GM19395 (cell line): ENCODE results near the gene IP6K2.
"Not testable (repeated sequence)": the region's sequence is repeated elsewhere in the genome, so short reads cannot be mapped to it uniquely, and the experiment has no call there.

Source experiments
- ATAC-seq: cut with Tn5 transposase; IDR thresholded peaks from one replicate; pipeline ENCODE4 v1.9.1; 2021; ENCODE audit warnings: mild to moderate bottlenecking, moderate library complexity; ENCODE audit not compliant: unreplicated experiment

IP6K2 gene

DNA sequence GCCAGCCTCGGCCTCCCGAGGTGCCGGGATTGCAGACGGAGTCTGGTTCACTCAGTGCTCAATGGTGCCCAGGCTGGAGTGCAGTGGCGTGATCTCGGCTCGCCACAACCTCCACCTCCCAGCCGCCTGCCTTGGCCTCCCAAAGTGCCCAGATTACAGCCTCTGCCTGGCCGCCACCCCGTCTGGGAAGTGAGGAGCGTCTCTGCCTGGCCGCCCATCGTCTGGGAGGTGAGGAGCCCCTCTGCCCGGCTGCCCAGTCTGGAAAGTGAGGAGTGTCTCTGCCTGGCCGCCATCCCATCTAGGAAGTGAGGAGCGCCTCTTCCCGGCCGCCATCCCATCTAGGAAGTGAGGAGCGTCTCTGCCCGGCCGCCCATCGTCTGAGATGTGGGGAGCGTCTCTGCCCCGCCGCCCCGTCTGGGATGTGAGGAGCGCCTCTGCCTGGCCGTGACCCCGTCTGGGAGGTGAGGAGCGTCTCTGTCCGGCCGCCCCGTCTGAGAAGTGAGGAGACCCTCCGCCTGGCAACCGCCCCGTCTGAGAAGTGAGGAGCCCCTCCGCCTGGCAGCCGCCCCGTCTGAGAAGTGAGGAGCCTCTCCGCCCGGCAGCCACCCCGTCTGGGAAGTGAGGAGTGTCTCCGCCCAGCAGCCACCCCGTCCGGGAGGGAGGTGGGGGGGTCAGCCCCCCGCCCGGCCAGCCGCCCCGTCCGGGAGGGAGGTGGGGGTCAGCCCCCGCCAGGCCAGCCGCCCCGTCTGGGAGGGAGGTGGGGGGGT lies 16.9 kb upstream of the IP6K2 start:
- not testable (repeated sequence) for ATAC-seq

GRCh38 chr3:48727511-48727910 lies 10.5 kb upstream of the IP6K2 start:
- no peak for ATAC-seq

DNA sequence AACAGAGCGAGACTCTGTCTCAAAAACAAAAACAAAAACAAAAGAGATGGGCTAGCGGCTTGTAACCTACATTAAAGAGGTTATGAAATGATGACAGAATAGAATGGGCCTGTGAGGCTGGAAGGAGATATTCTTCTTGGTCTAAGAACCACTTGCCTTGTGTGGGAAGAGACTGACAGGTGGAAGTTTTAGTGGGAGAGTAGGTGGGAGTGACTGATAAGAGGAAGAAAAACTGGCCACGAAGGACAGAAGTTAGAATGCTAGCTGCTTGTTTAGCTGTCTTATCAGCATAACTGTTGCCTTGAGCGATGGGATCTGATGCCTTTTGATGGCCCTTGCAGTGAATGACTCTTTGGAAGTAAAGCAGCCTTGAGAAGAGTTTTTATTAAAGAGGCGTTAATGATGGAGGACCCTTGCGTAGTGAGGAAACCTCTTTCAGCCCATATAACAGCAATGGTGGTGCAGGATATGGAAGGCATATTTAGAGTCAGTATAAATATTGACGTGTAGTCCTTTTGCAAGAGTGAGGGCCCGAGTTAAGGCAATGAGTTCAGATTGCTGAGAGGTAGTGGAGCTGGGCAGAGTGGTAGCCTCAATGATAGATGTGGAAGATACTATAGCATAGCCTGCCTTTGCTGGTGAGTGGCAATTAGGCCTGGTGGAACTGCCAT lies 8.3 kb upstream of the IP6K2 start:
- ATAC-seq = not testable (repeated sequence)

DNA sequence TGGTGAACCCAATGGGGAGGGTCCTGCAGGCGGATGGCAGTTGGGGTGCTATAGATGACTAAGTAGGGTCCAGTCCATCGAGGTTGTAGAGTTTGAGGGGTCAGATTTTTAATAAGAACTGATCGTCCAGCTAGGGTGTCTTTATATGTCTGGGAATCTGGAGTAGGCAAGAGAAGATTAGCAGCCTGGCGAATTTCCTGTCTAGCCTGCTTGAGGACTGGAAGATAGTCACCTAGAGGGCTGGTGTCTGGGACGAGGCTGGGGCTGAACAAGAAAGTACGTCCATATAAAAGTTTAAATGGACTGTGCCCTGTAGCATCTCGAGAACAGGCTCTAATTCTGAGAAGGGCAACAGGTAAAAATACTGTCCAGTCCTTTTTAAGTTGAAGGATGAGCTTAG lies 6.7 kb upstream of the IP6K2 start:
- no peak for ATAC-seq

DNA sequence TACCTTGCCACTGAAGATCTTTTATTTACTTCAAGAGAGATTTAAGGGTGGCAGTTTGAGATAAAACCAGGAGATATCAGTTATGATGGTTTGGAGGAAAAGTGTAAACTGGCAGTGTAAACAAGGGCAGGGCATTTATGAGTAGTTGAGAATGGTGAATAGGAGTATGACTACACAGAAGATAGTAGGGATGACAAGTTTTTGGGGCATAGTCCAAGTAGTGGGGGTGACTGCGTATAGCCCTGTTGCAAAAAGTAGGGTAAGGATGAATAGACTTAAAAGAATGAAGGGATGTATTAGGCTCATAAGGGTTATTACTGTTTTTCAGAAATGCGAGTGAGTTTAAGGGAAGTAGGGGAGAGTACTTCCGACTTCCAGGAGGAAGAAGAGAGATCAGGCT lies 6.3 kb upstream of the IP6K2 start:
- ATAC-seq = not testable (repeated sequence)

GRCh38 chr3:48716508-48716981 lies 476 bp downstream of the IP6K2 start:
- no peak for ATAC-seq

DNA sequence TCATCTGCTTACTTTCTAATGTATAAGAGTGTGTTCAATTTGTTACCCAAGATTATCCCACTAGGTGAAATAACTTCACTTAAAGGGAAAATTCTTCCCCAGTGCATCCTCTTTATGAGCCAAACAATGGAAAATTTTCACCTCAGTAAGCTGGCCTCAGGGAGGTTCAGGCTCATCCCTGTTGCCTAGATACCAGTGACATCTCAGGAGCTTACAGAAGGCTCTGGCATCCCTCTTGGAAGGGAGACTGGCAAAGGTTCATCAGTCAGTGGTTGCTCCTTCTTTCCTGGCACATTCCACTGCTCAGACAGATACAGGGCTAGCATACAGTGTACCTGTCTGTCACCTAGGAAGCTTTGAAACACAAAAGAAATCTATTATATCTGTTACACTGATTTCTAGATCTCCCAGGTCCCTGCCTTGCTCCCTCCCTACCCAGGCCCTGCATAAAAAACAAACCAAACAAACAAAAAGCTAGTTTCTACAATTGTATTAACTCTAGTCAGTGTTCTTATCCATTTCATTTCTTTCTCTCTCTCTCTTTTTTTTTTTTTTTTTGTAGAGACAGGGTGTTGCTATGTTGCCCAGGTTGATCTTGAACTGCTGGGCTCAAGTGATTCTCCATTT lies 1.7 kb downstream of the IP6K2 start:
- no peak for ATAC-seq

- ATAC-seq = no peak
These were observed 5.3 kb downstream of the IP6K2 start for GRCh38 chr3:48711727-48712126.

DNA sequence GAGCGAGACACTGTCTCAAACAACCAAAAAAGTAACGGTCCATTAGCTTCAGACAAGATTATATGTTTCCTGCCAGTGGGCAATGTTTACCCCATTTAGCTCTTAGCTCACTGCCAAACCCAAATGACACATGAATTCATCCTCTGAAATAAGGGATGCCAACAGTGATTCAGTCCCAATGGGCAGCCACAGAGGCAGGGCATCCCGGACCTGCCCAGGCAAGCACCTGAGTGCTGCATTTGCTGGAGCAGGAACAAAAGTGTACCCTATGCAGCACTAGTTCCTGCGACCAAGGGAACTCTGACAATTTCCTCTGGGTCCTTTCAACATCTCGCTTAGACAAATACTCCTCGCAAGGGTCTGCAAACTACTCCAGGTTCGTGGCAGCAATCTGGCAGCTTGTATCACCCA lies 8.0 kb downstream of the IP6K2 start:
- no peak for ATAC-seq

DNA sequence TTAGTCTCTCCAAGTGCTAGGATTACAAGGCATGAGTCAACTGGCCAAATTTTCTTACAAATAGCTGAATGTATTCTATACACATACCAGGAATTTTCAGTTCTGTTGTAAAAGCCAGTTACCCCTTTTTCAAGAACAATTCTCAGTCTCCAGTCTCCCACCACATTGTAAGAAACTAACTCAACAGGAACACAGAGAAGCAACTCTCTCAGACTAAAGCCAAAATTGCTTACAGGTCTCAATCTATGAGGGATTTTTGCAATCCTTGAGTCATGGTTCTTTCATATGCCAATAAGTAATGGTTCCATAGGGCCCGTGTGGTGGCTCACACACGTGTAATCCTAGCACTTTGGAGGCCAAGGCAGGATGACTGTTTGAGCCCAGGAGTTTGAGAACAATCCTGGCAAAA lies 8.5 kb downstream of the IP6K2 start:
- ATAC-seq = no peak

- ATAC-seq = no peak
These were observed 9.9 kb downstream of the IP6K2 start for GRCh38 chr3:48707157-48707556.

GRCh38 chr3:48702320-48702920 lies 14.6 kb downstream of the IP6K2 start:
- ATAC-seq = no peak

DNA sequence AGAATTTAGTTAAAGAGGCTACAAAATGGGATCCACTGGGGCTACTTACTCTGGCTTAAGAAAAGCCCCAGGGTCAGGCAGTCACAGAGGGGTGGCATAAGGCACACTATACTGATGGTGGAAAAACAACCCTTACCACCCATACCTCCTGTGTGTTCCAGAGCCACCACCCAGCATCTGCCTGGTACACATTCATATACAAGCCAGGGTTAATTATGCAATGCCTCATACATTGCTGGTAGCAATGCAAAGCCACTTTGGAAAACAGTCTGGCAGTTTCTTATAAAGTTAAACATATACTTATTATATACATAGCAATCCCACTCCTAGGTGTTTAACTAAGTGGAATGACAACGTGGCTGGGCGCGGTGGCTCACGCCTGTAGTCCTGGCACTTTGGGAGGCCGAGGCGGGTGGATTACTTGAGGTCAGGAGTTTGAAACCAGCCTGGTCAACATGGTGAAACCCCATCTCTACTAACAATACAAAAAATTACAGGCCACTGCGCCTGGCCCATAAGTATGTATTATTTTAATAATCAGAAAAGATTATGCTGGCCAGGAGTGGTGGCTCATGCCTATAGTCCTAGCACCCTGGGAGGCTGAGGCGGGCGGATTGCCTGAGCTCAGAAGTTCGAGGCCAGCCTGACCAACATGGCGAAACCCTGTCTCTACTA lies 16.2 kb downstream of the IP6K2 start:
- ATAC-seq = no peak

DNA sequence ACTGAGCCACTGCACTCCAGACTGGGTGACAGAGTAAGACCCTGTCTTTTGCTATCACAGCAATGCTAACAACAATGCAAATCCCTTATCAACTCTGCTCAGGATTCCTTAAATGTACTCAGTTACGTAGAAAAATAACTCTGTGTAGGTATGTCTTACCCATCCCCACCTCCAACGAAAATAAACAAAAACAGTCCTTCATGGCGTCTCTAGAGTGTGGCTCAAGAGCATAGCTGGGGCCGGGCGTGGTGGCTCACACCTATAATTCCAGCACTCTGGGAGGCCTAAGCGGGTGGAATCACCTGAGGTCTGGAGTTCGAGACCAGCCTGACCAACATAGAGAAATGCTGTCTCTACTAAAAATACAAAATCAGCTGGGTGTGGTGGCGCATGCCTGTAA lies 18.1 kb downstream of the IP6K2 start:
- ATAC-seq = no peak

DNA sequence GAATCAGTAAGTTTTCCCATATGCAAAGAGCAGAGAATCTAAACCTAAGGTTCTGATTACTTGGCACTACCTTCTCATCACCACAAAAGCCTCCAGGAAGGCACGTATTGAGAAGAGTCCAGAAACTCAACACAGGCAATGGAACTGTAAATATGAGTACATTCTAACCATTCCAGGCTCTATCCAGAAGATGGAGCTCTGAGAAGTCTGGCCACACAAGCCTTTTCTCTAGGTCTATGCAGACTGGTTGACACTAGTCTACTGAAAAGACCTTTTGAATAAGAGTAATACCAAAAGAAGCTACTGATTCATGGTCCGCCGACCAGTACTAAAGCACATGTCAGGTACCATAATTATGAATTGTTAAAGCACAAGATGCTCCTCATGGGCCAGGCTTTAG lies 19.1 kb downstream of the IP6K2 start:
- no peak for ATAC-seq

- no peak for ATAC-seq
These were observed 20.4 kb downstream of the IP6K2 start for GRCh38 chr3:48696601-48697000.

- ATAC-seq = no peak
These were observed 20.9 kb downstream of the IP6K2 start for GRCh38 chr3:48696156-48696555.

- ATAC-seq = no peak
These were observed 21.6 kb downstream of the IP6K2 start for GRCh38 chr3:48695393-48695753.

DNA sequence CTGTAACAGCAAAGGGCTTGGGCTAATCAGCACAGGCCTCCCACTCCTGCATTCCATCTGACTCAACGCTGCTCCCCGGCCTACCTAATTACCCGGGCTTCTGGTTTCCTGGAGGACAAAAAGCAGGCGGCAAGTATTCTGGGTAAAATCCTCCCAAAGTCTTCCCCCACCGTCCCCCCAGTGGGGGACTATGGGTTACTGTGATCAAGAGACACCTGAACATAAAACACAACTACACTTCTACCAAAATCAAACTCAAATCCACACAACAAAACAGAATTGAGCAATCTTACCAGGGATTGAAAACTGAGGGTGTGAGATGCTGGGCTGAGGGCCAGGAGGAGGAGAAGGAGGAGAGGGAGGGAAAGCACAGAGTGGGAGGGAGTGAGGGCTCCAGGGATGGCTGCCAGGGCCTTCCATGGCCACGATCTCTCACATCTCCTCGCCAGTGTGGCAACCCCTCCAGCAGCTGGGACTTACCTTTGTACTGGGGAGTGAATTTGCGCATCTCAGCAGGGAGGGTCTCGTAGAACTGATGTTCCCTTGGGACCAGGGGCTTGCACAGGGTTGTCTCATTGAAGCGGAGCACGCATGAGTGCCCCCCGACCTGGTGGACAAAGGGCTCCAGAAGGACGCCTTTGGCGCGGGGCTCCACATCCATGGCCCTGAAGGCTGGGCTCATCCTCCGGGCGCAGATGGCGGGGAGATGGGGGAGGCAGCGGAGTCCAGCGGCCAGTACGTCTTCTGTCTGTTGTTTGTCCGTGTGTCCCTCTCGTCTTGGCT lies 22.2 kb downstream of the IP6K2 start:
- ATAC-seq = no peak

DNA sequence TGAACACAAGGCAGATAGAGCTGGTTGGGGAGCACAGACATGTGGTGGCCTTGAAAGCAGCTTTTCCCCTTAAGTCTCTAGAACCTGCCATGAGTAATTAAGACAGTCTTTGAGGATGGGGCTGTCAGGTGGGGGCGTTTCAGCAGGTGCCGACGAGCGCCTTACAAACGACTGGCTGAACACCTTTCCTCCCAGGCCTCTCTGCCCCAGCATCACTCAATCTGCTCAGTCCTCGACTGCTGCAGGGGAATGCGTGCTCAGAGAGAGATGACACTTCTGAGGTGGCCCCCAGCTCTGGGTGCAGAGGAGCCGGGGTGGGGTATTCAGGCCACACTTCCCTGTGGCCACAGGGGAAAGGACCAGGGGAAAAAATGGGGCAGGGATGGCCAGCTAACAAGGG lies 23.2 kb downstream of the IP6K2 start:
- ATAC-seq = no peak
